Activated naive CD4-positive, alpha-beta T cell treated with anti-CD3 and anti-CD28 coated beads, Interleukin-2, amount 50 U/mL, for 16 hours (primary cell): ENCODE results near the gene GAGE2A.
A peak's percentile ranks its signal among the peaks of the same experiment; 100 is the strongest.
"Not testable (repeated sequence)": the region's sequence is repeated elsewhere in the genome, so short reads cannot be mapped to it uniquely, and the experiment has no call there.

Experiments used
- DNase-seq: peaks from one replicate; pipeline ENCODE4 v3.0.0-alpha.2; 2020

Gene GAGE2A

GRCh38 chrX:49589196-49589595, at the start of gene GAGE2A:
Gene GAGE2A (plus strand): TSS chrX:49589496. CDS start chrX:49590651, 1,155 bp downstream.
- not testable (repeated sequence) for DNase-seq

DNA sequence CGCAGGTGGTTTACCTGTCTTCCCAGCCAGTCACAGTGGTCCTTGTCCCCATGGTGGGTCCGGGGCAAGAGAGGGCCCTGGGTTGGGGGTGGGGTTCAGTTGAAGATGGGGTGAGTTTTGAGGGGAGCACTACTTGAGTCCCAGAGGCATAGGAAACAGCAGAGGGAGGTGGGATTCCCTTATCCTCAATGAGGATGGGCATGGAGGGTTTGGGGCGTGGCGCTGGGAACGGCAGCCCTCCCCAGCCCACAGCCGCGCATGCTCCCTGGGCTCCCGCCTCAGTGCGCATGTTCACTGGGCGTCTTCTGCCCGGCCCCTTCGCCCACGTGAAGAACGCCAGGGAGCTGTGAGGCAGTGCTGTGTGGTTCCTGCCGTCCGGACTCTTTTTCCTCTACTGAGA, 47.9 kb upstream of the GAGE2A start, which contains the start of gene GAGE12D:
GAGE12D (plus strand) TSS at position 301 of the 400 bp plus-strand sequence. CDS start 1,155 bp downstream, outside the sequence.
- DNase-seq = not testable (repeated sequence)

GRCh38 chrX:49550989-49551388, 38.3 kb upstream of the GAGE2A start, which contains the start of gene GAGE12E:
Gene GAGE12E (plus strand): TSS chrX:49551289. CDS start chrX:49552444, 1,155 bp downstream.
- DNase-seq = not testable (repeated sequence)

GRCh38 chrX:49560542-49560941, 28.8 kb upstream of the GAGE2A start, which contains the start of gene GAGE12F:
Gene GAGE12F (plus strand): TSS chrX:49560842. CDS start chrX:49561997, 1,155 bp downstream.
- not testable (repeated sequence) for DNase-seq

- not testable (repeated sequence) for DNase-seq
Measured at GRCh38 chrX:49568728-49569127, 20.6 kb upstream of the GAGE2A start.

DNA sequence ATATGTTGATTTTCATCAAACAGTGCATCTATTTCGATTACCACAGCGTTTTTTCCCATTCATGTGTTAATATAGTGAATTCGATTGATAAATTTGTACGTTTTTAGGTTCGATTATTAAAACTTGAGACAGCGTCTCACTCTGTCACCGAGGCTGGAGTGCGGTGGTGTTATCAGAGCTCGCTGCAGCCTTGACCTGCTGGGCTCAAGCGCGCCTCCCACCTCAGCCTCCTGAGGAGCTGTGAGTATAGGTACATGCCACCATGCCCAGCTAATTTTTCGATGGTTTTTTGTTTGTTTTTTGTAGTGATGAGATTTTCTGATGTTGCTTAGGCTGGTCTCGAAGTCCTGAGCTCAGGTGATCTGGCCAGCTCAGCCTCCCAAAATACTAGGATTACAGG, 20.1 kb upstream of the GAGE2A start:
- DNase-seq = not testable (repeated sequence)

GRCh38 chrX:49570100-49570499, 19.2 kb upstream of the GAGE2A start, which contains the start of gene GAGE12G:
Gene GAGE12G (plus strand): TSS chrX:49570400. CDS start chrX:49571555, 1,155 bp downstream.
- not testable (repeated sequence) for DNase-seq

DNA sequence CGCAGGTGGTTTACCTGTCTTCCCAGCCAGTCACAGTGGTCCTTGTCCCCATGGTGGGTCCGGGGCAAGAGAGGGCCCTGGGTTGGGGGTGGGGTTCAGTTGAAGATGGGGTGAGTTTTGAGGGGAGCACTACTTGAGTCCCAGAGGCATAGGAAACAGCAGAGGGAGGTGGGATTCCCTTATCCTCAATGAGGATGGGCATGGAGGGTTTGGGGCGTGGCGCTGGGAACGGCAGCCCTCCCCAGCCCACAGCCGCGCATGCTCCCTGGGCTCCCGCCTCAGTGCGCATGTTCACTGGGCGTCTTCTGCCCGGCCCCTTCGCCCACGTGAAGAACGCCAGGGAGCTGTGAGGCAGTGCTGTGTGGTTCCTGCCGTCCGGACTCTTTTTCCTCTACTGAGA, 9.6 kb upstream of the GAGE2A start, which contains the start of gene GAGE12H:
GAGE12H (plus strand) TSS at position 301 of the 400 bp plus-strand sequence. CDS start 1,155 bp downstream, outside the sequence.
- not testable (repeated sequence) for DNase-seq

- DNase-seq = peak; percentile 26
Measured at GRCh38 chrX:49589769-49590478, 628 bp downstream of the GAGE2A start.

GRCh38 chrX:49590488-49590887, 1.2 kb downstream of the GAGE2A start:
- DNase-seq = not testable (repeated sequence)

DNA sequence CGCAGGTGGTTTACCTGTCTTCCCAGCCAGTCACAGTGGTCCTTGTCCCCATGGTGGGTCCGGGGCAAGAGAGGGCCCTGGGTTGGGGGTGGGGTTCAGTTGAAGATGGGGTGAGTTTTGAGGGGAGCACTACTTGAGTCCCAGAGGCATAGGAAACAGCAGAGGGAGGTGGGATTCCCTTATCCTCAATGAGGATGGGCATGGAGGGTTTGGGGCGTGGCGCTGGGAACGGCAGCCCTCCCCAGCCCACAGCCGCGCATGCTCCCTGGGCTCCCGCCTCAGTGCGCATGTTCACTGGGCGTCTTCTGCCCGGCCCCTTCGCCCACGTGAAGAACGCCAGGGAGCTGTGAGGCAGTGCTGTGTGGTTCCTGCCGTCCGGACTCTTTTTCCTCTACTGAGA, 9.4 kb downstream of the GAGE2A start, which contains the start of gene GAGE1:
GAGE1 (plus strand) TSS at position 301 of the 400 bp plus-strand sequence. CDS start 1,155 bp downstream, outside the sequence.
- not testable (repeated sequence) for DNase-seq

- DNase-seq = no peak
Measured at GRCh38 chrX:49610718-49611310, 21.5 kb downstream of the GAGE2A start.

DNA sequence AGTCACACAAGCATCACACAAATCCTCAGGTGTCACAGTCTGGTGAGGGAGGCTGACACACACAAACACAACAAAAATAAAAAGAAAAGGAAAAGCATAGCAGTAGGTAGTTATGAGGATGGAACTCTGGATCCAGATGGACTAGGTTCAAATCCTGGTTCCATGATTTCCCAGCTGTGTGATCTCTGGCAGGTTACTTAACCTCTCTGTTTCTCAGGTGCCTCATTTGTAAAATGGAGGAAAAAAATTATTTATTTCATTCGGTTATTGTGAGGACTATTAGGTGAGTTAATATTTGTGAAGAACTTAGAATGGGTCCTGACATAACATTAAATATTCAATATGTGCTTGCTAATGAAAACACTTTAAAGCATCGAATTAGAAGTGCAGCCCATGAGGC, 29.3 kb downstream of the GAGE2A start:
- DNase-seq = no peak

DNA sequence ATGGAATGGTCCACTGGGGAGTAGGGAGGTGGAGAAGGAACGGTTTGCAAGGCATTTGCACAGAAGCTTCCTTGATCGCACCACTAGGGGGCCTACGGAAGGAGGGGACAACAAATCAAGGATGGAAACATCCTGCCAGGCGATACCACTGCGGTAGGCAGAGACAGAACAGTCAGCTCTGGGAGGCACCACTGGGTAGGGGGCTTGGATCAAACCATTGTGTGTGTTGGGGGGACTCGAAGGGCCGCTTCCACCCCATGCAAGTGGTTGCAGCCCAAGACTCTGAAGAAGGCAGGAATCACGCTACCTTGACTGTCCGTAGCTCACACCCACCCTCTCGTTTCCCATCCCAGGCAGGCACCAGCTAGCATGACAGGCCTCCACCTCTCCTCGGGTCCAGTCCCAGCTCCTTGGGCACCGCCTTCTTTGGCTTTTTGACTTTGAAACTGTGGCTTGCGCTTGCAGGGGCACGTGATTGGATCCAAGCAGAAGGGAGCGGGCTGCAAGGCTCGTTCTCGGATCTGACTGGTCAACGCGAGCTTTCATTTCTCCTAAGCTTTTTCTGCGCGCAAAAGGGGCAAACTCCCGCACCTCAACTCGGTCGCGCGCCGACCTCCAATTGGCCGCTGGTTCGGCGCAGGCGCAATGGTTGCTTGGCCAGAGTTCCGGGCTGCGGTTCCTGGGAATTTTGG, 37.9 kb downstream of the GAGE2A start:
- peak; percentile 20 for DNase-seq

GRCh38 chrX:49644991-49645637, 55.8 kb downstream of the GAGE2A start:
- no peak for DNase-seq
